Measurements from ENCODE around the gene UCP3.

The UCP3 gene

DNA sequence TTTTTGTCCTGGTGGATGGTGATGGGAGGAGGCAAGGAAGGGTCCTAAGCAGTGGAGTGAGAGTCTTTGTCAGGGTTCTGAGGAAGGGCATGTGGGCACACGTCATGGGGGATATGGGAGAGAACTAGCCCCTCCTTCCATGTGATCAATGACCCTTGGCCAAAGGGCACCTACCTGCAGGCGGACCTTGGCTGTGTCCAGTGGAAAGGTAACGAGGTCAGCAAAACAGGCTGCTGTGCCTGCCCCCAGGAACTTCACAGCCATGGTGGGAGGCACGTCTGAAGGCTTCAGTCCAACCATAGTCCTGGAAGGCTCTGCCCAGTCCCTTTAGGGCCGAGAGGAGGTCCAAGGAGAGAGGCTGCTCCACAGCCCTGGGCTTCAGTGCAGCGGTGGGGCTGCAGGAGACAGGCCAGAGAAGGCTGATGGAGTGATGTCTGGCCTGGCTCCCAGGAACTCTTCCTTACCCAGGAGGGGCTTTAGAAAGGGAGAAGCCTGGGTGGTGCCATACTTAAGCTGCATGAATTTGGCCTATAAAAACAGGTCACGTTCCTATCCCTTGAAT lies 2.1 kb downstream of the UCP3 start:
- no peak overlapping the region for H3K4me3 ChIP-seq (ENCODE audit: low read depth, low read length)
- TF ChIP-seq, protein P1, sequence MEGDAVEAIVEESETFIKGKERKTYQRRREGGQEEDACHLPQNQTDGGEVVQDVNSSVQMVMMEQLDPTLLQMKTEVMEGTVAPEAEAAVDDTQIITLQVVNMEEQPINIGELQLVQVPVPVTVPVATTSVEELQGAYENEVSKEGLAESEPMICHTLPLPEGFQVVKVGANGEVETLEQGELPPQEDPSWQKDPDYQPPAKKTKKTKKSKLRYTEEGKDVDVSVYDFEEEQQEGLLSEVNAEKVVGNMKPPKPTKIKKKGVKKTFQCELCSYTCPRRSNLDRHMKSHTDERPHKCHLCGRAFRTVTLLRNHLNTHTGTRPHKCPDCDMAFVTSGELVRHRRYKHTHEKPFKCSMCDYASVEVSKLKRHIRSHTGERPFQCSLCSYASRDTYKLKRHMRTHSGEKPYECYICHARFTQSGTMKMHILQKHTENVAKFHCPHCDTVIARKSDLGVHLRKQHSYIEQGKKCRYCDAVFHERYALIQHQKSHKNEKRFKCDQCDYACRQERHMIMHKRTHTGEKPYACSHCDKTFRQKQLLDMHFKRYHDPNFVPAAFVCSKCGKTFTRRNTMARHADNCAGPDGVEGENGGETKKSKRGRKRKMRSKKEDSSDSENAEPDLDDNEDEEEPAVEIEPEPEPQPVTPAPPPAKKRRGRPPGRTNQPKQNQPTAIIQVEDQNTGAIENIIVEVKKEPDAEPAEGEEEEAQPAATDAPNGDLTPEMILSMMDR (IDR thresholded peaks at IDR 0.05; ENCODE audit: control insufficient read depth, extremely low read depth, insufficient read depth), result no peak
- no peak for DNase-seq (ENCODE audit: low read depth)

DNA sequence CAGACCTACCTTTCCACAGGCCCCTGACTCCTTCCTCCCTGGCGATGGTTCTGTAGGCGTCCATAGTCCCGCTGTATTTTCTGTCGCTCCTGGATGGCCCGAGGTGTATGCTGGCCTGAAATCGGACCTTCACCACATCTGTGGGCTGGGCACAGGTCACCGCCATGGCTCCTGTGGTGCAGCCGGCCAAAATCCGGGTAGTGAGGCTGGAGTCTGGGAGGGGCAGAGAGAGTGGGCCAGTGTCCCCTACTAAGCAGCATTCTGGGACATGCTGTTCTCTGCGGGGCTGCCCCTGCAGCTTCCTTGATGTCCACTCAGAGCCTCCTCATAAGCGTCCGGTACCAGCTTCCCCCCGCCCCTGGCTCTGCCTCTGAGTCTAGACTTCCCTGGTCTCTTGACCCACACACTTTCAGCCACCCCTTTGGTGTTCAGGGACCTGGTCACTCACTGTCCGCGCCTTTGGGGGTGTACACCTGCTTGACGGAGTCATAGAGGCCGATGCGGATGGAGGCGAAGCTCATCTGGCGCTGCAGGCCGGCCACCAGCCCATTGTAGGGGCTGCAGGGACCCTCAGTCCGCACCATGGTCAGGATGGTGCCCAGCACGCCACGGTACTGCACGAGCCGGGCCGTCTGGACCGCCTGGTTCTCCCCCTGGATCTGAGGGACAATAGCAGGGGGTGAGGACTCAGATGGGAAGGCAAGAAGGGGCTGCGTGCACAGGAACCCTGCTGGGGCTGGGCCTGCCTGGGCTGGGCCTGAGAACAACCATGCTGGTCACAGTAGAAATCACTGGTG lies 3.0 kb downstream of the UCP3 start:
- TF ChIP-seq, protein P1 (IDR thresholded peaks at IDR 0.05; ENCODE audit: control insufficient read depth, extremely low read depth, insufficient read depth), result no peak
- DNase-seq (ENCODE audit: low read depth), result no peak
- H3K4me3 ChIP-seq (ENCODE audit: low read depth, low read length), result no peak overlapping the region

GRCh38 chr11:74004759-74005615 lies 3.9 kb downstream of the UCP3 start:
- TF ChIP-seq, protein P1 (IDR thresholded peaks at IDR 0.05; ENCODE audit: control insufficient read depth, extremely low read depth, insufficient read depth), result no peak
- H3K4me3 ChIP-seq (ENCODE audit: low read depth, low read length), result no peak overlapping the region
- DNase-seq (ENCODE audit: low read depth), result no peak

DNA sequence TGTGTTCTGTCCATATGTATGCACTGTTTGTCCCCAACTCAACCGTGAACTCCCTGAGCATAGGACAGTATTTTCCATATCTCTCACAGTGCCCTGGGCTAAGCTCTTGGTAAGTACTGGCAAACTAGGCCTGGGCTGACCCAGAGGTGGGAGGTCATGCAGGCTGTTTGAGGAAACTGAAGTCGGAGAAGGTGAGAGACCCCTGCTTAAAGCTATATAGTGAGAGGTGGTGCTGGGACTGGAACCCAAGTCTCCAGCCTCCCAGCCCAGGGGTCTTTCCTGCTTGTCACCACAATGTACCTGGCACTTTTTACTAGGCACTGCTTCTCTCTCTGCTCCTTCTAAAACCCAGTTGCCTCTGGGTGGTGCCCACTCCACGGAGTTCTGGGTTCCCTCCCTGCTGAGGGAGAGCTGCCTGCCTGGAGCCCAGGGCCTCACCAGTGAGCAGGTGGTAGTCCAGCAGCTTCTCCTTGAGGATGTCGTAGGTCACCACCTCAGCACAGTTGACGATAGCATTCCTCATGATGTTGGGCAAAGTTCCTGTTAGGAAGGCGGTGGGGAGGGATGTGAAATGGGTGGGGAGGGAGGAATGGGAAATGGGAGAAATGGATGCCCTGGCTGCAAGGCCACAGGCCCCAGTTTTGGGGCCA lies 4.7 kb downstream of the UCP3 start:
- TF ChIP-seq, protein P1 (IDR thresholded peaks at IDR 0.05; ENCODE audit: control insufficient read depth, extremely low read depth, insufficient read depth), result no peak
- DNase-seq (ENCODE audit: low read depth), result no peak

DNA sequence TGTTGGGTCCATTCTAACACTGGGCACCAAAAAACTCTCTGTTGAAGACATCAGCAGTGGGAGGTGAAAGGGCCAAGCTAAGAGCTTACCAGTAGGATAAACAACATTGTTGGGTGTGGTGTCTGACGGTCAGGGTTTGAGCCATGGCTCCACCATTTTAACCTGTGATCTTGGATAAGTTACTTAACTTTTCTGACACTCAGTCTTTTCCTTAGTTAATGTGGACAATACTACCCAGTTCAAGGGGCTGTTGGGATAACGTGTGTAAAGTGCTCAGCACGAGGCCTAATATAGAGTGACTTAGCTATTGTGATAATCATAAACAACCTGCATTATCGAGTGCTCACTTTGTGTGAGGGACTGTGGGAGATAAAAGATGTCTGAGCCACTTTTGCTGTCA lies 6.1 kb downstream of the UCP3 start:
- TF ChIP-seq, protein P1 (IDR thresholded peaks at IDR 0.05; ENCODE audit: control insufficient read depth, extremely low read depth, insufficient read depth), result no peak

More for the DNA sequence above, 4.7 kb downstream of the UCP3 start:
- H3K4me3 ChIP-seq (ENCODE audit: low read depth, low read length), result no peak overlapping the region

GRCh38 chr11:74001822-74002286 lies 7.0 kb downstream of the UCP3 start:
- H3K4me3 ChIP-seq (ENCODE audit: low read depth, low read length), result no peak overlapping the region
- no peak for DNase-seq (ENCODE audit: low read depth)
- TF ChIP-seq, protein P1 (IDR thresholded peaks at IDR 0.05; ENCODE audit: control insufficient read depth, extremely low read depth, insufficient read depth), result no peak

More for the DNA sequence above, 6.1 kb downstream of the UCP3 start:
- H3K4me3 ChIP-seq (ENCODE audit: low read depth, low read length), result no peak overlapping the region
- no peak for DNase-seq (ENCODE audit: low read depth)

All from LNCaP clone FGC (cell line).